KG1 (cell line): Measurements from ENCODE around the gene ELP1.

ENCODE experiments used
- DNase-seq: peaks from one replicate; lab custom pipeline; 2025; lab: John Stamatoyannopoulos, UW

Gene ELP1

DNA sequence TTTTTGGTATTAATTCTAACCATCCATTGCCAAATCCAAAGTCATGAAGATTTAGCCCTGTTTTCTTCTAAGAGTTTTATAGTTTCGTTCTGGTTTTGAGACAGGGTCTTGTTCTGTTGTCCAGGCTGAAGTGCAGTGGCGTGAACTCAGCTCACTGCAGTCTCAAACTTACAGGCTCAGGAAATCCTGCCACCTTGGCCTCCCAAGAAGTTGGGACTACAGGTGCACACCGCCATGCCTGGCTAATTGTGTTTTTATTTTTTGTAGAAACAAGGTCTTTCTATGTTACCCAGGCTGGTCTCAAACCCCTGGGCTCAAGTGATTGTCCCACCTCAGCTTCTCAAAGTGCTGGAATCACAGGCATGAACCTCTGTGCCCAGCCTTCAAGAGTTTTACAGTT is 50.8 kb downstream of the ELP1 start:
- DNase-seq: no peak

DNA sequence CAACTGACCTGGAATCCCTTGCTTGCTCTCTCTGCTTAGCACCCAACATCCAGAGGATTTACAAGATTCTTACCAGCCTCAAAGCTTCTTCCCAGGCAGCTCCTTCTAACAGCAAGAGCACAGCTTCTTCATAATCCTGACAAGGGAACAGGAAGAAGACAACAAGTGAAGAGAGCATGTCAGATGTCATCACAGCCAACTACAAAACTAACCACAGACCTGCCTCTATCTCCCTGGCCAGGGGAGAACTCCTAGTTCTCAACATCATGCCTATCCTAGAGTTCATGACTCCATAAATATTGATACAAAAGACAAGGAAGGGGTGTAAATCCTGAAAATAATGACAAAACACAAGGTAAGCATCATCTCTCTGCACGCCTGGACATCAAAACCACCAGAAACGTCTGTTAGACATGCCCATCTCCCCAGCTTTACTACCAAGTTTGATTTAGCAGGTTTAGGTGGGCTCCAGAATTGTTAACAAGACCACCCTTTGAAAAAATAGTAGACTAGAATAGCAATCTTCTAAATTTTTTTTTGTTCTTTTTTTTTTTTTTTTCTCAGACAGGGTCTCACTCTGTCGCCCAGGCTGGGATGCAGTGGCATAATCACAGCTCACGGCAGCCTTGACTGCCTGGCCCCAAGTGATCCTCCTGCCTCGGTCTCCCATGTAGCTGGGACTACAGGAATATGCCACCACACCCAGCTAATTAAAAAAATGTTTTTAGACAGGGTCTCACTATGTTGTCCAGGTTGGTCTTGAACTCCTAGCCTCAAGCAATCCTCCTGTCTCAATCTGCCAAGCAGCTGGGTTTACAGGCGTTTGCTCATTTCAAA is 51.7 kb downstream of the ELP1 start:
- no peak for DNase-seq

DNA sequence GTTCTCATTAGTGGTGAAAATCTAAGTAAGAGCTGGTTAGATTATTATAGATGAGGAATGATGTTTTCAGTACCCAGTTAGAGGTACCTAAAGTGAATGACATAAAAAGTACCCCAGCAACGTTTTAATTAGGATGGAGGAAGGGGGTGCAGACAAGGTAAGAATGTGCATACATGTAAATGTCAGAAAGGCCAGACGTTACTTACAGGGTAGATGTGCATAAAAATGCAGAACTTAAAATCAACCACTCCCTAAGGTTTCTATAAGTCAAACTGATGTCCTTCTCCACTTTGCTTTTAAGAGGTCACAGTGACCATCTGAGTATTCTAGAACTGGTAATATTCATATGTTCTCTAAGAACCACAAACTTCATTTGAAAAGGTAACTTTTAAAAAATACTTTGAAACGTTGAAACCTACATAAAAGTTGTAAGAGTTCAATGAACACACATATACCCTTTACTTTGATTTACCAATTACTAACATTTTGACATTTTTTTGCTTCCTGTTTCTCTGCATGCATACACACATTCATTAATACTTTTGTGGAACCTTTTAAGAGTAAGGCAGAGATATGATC is 53.1 kb downstream of the ELP1 start:
- DNase-seq: no peak

DNA sequence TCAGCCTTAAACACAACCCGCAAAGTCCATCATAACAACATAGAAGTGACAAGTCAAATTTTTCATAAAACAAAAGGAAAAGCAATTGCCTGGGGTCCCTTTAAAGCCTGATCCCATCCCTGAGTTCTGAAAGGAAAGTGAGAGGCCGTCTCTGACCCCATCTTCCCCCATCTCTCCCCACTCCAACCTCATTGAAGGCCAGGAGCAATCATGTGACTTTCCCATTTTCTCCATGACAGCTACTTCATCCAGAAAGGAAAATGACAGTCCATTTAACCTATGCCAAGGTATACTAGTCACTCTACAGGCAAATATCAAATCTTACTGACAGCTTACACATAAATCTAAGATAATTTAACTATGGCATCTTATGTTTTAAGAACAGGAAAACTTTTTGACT is 56.4 kb downstream of the ELP1 start:
- DNase-seq: no peak

DNA sequence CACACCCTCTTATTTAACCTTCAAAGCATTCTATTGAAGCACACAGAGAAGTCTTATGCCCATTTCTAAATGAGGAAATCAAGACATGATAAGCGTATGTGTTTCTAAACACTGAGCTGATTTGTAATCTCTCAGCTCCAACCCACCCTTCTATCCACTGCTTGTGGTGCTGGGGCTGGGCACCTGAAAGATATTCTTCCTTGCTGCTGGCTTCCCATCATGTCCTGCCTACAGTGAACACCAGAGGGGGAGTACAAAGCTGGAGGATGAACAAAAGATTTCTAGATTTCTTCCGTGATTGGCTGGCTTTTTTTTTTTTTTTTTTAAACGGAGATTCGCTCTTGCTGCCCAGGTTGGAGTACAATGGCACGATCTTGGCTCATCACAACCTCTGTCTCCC is 57.5 kb downstream of the ELP1 start:
- no peak for DNase-seq

DNA sequence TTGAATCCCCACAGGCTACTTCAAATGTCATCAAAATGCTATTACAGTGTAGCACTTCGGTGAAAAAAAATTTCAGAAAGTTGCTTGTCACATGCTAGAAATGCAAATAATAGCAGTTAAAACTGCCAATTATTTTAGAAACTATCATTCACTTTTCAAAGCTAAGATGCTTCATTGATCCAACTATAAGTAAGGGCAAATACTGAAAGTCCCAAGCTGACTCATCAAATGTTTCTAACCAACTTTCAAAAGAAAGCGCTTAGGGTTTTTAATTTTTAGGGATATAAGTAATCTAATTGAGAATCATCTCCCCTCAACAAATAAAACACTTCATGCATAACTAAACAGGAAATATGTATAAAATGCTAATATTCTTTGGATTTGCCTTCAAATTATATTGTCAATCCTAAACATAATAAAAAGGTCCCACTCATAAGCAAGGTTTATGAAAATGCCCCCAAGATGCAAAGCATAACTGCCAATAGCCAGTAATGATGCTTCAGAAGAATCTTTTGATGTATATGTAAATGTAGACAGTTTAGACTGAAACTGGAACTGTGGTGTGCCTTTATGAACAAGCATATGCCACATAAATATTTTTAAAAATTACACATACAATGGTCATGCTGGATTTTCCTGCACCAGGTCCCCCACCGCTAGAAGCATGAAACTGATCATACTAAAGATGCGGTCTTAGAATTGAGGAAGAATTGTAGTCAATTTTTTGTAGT is 59.7 kb downstream of the ELP1 start:
- no peak for DNase-seq

DNA sequence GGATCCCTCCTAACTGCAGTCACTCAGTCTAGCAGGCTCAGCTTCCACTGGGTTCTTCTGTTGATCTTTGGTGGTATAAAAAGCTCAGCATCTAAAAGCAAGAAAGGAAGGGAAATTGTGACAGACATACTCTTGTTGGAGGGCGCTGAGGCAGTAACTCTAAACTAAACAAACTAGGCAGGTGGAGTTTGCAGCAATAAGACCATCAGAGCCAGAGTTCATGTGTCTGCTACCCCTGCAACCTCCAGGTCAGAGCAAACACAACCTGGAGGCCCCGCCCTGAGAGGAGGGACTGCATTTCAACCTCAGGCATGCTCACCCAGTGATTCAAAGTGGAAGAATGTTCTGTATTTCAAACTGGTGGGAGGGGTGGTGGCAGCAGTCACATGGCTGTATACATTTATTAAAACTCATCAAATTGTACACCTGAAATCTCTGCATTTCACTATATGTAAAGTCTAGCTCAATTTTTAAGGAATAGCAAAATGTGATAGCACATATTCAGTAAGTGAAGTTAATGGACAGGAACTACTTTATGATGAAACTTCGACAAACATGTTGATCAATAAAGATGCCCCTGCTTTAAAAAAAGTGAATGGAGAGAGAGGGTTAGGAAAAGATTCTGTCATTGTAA is 64.7 kb downstream of the ELP1 start:
- no peak for DNase-seq

DNA sequence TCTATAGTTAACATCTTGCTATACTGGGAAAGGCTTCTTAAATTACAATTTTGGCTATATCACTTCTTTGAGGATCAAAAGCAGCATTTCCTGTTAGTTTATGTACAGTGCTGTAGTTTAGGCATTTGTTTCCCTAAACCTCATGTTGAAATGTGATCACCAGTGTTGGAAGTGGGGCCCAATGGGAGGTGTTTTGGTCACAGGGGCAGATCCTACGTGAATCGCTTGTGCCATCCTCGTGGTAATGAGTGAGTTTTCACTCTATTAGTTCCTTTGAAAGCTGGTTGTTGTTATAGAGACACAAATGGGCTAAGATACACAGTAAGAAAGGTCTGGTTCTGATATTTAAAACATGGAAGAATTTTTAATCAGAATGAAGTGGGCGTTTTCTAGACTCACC is 66.1 kb downstream of the ELP1 start:
- DNase-seq: no peak

DNA sequence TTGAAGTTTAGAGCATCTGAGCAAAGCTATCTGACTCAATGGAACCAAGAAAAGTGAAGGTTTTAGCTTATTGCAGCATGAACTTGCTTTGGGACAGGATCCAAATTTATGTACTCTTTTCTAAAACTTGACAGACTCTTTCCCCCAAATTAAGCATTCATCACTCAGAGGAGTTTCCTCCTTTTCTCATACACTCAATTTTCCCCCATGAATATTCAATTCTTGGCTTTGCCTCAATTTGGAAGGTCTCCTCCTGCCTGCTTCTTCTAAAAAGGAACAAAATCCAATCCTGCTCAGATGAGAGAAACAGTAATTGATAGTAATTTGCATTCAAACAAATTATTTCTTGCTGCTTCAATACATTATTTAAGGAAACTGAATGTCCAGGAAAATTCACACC is 66.8 kb downstream of the ELP1 start:
- no peak for DNase-seq

DNA sequence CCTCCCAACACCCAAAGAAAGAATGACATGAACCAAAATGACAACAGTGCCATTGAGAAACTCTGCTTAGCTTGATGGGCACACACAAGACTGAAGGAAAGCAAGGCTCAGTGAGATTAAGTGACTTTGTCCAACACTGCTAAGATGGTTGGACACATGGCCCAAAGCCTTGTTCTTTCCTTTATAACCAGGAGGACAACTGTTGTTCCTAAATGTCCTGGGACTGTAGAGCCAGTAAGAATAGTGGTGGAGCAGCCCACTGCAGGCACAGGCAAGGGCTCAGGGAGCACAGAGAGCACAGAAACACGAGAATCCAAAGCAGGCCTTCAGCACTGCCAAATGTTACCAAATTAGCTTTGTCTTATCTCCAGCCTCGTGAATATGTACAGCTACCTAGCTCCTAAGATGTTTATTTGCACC is 67.9 kb downstream of the ELP1 start:
- DNase-seq: no peak

DNA sequence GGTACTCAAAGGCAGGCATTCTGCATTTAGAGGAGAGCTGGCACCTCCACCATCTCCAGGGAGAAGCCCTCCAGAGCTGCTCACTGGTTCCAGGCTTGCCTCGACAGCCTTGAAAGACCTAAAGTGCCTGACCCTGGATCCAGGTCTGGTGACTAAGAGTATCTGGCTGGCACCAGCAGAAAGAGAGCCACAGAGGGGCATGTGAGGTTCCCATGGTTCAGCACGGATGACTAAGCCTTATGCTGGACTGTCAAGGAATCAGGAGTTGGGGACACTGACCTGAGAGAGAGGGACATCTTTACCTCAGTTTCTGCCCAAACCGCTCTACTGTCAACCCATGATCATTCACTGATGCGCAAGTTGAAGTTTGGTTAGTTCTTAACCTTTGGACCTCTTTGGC is 68.9 kb downstream of the ELP1 start:
- no peak for DNase-seq

DNA sequence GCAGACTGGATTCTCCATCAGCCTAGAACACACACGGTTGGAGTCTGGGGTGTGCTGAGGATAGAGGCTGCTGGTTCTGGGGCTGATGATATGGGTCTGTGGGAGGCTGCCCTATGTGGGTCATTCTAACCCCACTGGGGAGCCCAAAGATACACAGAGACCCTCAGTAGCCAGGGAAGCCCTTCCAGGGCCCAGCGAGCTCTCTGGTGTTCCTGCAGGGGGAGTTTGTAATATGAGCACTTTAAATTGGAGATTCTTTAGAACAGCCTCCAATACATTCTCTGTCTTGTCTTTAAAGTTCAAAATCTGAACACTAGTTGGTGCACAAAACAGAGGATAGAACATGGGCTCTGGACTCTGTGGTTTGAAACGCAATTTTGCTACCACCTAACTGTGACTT is 69.5 kb downstream of the ELP1 start:
- DNase-seq: no peak

DNA sequence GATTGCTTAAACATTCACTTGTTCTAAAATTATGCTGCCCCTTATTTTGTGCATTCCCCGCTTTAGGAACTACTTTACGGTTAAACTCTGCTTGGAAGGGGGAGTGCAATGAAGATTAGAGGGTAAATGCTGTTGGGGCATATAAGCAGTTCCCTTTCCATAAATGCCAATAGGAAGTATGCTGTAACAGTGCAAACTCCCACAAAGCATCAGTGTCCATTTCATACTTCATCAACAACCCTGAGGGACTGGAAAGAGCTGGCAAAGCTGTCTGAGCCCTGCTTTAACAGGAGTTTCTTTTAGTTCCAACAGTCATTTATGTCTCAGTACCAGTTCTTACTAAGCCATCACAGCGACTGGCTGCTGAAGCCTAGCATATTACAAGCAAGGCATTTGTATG is 70.0 kb downstream of the ELP1 start:
- DNase-seq: no peak

DNA sequence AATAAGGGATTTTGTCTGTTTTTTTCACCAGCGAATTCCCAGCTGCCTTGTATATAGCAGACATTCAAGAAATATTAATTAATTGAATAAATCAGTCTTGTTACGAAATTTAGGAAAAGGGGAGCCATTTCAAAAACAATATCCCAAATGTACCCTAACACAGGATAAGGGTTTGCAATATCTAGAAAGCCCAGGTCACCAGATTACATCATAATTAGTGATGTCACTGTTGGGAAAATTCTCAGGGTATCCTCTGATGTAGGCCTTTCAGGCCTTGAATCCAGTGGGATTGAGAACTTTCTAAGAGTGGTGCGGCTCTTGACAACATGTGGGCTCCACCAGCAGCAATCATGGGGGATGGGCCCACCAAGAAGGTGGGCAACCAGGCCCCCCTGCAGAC is 71.9 kb downstream of the ELP1 start, which contains the start of gene ACTL7A:
Gene ACTL7A, plus strand, starts transcription at position 270 of the 400 bp plus-strand sequence. Its CDS starts 57 bp downstream, at position 327.
- no peak for DNase-seq

DNA sequence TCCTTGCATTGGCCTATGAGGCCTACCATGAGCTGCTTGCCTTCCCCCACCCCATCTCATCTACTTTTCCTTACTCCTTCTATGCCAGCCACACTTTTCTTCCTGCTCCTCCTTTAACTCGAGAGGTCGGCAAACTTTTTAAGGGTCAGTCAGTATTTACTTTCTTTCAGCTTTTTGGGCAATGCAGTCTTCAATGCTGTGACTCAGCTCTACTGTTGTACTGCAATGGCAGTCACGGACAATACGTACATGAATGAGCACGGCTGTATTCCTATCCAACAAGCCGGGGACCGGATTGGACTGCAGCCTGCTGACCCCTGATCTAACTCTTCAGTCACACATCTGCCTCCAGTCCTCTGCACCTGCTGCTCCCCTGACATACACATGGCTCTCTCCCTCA is 72.5 kb downstream of the ELP1 start:
- DNase-seq: no peak

DNA sequence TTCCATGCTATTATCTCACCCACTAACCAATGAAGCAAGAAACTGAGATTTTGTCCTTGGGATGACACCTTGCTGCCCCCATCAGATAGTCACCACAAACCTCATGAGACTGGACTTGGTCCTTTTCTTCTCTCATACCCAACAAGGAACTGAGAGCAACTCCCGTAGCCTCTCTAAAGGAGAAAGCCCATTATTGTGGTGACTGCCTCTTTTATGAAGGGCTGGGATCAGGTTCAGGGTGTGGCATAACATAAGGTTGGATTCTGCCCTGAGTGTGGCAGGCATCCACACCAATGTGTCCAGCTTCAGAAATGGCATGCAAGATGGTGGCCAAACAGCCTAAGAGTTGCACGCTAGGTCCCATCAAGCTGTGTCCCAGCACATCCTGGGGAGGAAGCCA is 73.2 kb downstream of the ELP1 start:
- no peak for DNase-seq

DNA sequence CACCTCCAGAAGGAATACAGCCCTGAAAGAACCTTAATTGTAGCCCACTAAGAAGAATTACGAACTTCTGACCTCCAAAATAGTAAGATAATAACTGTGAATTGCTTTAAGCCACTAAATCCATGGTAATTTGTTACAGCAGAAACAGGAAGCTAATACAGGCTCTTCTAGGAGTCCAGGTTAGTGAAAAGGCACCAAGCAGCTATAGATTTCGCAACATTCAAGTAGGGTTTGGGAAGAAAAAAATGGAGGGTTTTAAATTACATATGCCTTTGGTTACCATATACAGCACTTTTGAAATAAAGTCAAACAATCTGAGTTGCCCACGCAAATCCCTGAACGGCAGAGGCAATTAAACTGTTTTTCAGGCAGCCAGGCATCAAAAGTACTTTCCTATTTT is 73.6 kb downstream of the ELP1 start:
- no peak for DNase-seq

DNA sequence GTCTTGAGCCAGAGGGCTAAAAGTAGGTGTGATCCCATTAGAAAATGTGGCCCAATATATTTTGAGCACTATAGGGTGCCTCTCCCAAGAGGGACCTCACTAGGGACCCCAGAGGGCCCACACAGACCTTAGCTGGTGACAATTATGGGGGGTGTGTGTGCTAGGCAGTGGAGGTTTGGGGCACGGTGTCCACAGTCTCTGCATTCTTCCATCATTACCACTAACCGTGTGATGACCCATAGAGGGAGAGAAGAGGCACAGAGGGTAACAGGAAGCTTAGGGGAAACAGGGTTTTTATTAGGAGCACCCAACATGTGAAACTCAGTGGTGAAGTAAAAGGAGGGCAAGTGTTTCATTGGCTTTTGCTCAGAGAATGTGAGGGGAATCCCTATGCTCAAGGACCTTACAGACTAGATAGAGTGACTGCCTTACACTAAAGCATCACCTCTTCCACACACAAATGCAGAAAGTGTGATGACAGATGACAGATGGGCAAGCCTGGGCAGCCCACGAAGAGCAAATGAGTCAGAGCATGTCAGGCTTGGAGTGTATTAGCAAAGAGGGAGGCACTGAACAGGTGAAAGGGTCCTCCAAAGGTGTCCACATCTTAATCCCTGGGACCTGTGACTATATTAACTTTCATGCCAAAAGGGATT is 74.3 kb downstream of the ELP1 start:
- no peak for DNase-seq

DNA sequence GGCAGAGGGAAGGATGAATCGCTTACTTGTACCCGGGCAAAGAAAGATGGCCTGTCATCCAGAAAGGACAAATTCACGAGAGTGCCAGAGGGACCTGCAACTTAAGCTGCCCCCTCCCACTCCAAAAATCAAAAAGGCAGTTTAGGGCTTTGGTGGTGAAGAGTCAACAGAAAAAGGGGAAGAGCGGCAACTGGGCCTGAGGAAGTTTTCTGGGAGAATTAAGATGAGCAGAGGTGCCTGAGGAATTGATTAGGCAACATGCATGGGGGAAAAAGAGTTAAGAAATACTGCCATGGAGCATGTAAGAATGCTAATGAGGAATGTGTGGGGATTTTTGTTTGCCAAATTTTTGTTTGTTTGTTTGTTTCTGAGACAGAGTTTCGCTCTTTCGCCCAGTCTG is 76.4 kb downstream of the ELP1 start:
- DNase-seq: no peak

DNA sequence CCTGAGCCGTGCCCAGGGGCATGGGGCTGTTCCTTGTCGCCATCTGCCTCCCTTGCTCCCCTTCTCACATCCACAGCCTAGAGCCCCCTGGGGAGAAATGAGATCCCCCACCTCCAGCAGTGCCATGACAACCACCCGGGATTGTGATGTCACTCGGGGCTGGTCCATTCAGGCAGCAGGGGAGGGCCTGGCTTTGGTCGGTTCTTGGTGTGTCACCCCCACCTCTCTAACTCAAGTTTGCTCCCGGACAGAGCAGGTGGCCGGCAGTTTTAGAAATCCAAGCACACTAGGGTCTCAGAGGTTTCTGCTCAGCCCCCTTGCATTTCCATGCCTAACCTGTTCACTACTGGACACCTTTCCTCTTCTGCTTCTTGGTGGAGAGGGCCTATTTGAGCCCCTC is 78.0 kb downstream of the ELP1 start, which contains the start of gene ACTL7B:
Gene ACTL7B, minus strand, starts transcription at position 99 of the 400 bp plus-strand sequence. Its CDS starts 56 bp downstream, at position 43.
- no peak for DNase-seq

DNA sequence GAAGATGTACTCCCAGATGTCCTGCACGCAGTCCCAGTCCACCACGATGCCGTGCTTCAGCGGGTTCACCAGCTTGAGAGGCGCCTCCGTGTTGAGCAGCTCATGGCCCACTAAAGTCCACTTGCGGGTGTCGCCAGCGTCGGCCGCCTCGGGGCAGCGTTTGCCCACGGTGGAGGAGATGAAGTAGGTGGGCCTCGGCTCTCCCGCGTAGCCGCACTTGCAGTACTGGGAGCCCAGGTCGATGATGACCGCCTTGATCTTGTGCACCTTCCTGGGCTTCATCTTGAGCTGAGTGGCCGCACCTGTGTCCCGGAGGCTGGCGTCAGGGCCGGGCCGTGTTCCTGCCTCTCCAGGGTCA is 78.4 kb downstream of the ELP1 start:
- no peak for DNase-seq
